WTC11 (cell line): ENCODE measurements around the gene THSD4. TPM values are rescaled to one million over a fixed set of nuclear protein-coding genes. Genes with fewer than 3 reads are reported as not detected.

Experiments used
- EMX1 ChIP-seq: fragments of 250-450 bp; sonication (Bioruptor Pico); IDR thresholded peaks from 2 replicates; pipeline ENCODE4 v1.8.0; 2021; ENCODE audit warnings: mild to moderate bottlenecking
- ETV6 ChIP-seq: sonication (generic); formaldehyde crosslinking; IDR thresholded peaks from 2 replicates; pipeline ENCODE4 v1.8.1; 2022; ENCODE audit warnings: mild to moderate bottlenecking, missing genetic modification reagents
- JUN ChIP-seq: sonication (generic); formaldehyde crosslinking; IDR thresholded peaks from 2 replicates; pipeline ENCODE4 v1.8.0; 2023; ENCODE audit warnings: mild to moderate bottlenecking, missing genetic modification reagents
- KAT7 ChIP-seq: sonication (generic); formaldehyde crosslinking; IDR thresholded peaks from 2 replicates; pipeline ENCODE4 v1.8.1; 2023; ENCODE audit warnings: missing genetic modification reagents, mild to moderate bottlenecking, borderline replicate concordance
- NR1H2 ChIP-seq: sonication (generic); formaldehyde crosslinking; IDR thresholded peaks from 2 replicates; pipeline ENCODE4 v1.9.0; 2021; ENCODE audit warnings: mild to moderate bottlenecking, moderate library complexity, missing genetic modification reagents
- OVOL2 ChIP-seq: fragments of 250-450 bp; sonication (Bioruptor Pico); IDR thresholded peaks from 2 replicates; pipeline ENCODE4 v1.9.0; 2021; ENCODE audit warnings: mild to moderate bottlenecking, borderline replicate concordance
- SMAD3 ChIP-seq: sonication (generic); formaldehyde crosslinking; IDR thresholded peaks from 2 replicates; pipeline ENCODE4 v1.8.0; 2022; ENCODE audit warnings: missing genetic modification reagents, mild to moderate bottlenecking, borderline replicate concordance
- ZNF121 ChIP-seq: sonication (generic); formaldehyde crosslinking; IDR thresholded peaks from 2 replicates; pipeline ENCODE4 v1.8.0; 2023; ENCODE audit warnings: missing genetic modification reagents
- ZNF671 ChIP-seq: fragments of 250-450 bp; sonication (Bioruptor Pico); IDR thresholded peaks from 2 replicates; pipeline ENCODE4 v1.8.0; 2021; ENCODE audit warnings: mild to moderate bottlenecking
- total RNA-seq: library from RNA; stranded (reverse); gene quantifications from 3 replicates; pipeline ENCODE4 v1.2.3, GENCODE V29; 2021
- TF ChIP-seq, protein P1 (sequence below): sonication (generic); formaldehyde crosslinking; IDR thresholded peaks from 2 replicates; pipeline ENCODE4 v1.8.0; 2023; ENCODE audit warnings: mild to moderate bottlenecking, missing genetic modification reagents
- TF ChIP-seq, protein P2 (sequence below): sonication (generic); formaldehyde crosslinking; IDR thresholded peaks from 2 replicates; pipeline ENCODE4 v1.8.0; 2023; ENCODE audit warnings: missing genetic modification reagents, mild to moderate bottlenecking, borderline replicate concordance
- TF ChIP-seq, protein P3 (sequence below): sonication (generic); formaldehyde crosslinking; IDR thresholded peaks from 2 replicates; pipeline ENCODE4 v1.8.1; 2023; ENCODE audit warnings: mild to moderate bottlenecking, missing genetic modification reagents
- TF ChIP-seq, protein P4 (sequence below): sonication (generic); formaldehyde crosslinking; IDR thresholded peaks from 2 replicates; pipeline ENCODE4 v1.8.0; 2022; ENCODE audit warnings: missing genetic modification reagents
- TF ChIP-seq, protein P5 (sequence below): fragments of 250-450 bp; sonication (Bioruptor Pico); IDR thresholded peaks from 2 replicates; pipeline ENCODE4 v1.8.0; 2021; ENCODE audit warnings: mild to moderate bottlenecking

Gene THSD4
- total RNA-seq, 1 experiment from 2014 or later: 7.8 TPM

DNA sequence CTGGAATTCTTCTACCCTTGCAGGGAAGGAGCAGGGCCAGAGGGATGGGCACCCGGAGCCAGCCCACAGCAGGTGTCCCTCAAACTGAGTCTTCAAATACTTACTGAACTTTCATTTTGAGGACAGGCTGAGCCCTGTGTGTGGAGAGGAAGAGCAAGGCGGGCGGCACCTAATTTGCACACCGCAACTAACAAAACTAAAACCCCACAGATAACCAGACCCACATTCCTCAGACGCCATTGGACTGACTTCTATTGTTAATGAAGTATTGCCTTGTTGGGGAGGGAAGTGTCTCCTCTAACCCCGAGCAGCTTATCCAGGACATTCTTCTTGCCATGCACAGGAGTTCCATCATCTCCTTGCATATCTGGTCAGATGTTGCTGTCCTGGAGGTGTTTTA lies 589.9 kb downstream of the THSD4 start (continued):
- TF ChIP-seq, protein P1, sequence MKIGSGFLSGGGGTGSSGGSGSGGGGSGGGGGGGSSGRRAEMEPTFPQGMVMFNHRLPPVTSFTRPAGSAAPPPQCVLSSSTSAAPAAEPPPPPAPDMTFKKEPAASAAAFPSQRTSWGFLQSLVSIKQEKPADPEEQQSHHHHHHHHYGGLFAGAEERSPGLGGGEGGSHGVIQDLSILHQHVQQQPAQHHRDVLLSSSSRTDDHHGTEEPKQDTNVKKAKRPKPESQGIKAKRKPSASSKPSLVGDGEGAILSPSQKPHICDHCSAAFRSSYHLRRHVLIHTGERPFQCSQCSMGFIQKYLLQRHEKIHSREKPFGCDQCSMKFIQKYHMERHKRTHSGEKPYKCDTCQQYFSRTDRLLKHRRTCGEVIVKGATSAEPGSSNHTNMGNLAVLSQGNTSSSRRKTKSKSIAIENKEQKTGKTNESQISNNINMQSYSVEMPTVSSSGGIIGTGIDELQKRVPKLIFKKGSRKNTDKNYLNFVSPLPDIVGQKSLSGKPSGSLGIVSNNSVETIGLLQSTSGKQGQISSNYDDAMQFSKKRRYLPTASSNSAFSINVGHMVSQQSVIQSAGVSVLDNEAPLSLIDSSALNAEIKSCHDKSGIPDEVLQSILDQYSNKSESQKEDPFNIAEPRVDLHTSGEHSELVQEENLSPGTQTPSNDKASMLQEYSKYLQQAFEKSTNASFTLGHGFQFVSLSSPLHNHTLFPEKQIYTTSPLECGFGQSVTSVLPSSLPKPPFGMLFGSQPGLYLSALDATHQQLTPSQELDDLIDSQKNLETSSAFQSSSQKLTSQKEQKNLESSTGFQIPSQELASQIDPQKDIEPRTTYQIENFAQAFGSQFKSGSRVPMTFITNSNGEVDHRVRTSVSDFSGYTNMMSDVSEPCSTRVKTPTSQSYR (CRISPR knock-in tag): no peak
- TF ChIP-seq ETV6 (CRISPR knock-in tag) (no peak), SMAD3 (no peak), JUN (no peak), ZNF121 (CRISPR knock-in tag) (no peak), EMX1 (CRISPR knock-in tag) (no peak), ZNF671 (no peak), NR1H2 (CRISPR knock-in tag) (no peak), OVOL2 (CRISPR knock-in tag) (no peak), KAT7 (no peak)
- TF ChIP-seq, protein P2, sequence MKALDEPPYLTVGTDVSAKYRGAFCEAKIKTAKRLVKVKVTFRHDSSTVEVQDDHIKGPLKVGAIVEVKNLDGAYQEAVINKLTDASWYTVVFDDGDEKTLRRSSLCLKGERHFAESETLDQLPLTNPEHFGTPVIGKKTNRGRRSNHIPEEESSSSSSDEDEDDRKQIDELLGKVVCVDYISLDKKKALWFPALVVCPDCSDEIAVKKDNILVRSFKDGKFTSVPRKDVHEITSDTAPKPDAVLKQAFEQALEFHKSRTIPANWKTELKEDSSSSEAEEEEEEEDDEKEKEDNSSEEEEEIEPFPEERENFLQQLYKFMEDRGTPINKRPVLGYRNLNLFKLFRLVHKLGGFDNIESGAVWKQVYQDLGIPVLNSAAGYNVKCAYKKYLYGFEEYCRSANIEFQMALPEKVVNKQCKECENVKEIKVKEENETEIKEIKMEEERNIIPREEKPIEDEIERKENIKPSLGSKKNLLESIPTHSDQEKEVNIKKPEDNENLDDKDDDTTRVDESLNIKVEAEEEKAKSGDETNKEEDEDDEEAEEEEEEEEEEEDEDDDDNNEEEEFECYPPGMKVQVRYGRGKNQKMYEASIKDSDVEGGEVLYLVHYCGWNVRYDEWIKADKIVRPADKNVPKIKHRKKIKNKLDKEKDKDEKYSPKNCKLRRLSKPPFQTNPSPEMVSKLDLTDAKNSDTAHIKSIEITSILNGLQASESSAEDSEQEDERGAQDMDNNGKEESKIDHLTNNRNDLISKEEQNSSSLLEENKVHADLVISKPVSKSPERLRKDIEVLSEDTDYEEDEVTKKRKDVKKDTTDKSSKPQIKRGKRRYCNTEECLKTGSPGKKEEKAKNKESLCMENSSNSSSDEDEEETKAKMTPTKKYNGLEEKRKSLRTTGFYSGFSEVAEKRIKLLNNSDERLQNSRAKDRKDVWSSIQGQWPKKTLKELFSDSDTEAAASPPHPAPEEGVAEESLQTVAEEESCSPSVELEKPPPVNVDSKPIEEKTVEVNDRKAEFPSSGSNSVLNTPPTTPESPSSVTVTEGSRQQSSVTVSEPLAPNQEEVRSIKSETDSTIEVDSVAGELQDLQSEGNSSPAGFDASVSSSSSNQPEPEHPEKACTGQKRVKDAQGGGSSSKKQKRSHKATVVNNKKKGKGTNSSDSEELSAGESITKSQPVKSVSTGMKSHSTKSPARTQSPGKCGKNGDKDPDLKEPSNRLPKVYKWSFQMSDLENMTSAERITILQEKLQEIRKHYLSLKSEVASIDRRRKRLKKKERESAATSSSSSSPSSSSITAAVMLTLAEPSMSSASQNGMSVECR (CRISPR knock-in tag): no peak
- TF ChIP-seq, protein P3, sequence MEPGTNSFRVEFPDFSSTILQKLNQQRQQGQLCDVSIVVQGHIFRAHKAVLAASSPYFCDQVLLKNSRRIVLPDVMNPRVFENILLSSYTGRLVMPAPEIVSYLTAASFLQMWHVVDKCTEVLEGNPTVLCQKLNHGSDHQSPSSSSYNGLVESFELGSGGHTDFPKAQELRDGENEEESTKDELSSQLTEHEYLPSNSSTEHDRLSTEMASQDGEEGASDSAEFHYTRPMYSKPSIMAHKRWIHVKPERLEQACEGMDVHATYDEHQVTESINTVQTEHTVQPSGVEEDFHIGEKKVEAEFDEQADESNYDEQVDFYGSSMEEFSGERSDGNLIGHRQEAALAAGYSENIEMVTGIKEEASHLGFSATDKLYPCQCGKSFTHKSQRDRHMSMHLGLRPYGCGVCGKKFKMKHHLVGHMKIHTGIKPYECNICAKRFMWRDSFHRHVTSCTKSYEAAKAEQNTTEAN (CRISPR knock-in tag): no peak
- TF ChIP-seq, protein P4, sequence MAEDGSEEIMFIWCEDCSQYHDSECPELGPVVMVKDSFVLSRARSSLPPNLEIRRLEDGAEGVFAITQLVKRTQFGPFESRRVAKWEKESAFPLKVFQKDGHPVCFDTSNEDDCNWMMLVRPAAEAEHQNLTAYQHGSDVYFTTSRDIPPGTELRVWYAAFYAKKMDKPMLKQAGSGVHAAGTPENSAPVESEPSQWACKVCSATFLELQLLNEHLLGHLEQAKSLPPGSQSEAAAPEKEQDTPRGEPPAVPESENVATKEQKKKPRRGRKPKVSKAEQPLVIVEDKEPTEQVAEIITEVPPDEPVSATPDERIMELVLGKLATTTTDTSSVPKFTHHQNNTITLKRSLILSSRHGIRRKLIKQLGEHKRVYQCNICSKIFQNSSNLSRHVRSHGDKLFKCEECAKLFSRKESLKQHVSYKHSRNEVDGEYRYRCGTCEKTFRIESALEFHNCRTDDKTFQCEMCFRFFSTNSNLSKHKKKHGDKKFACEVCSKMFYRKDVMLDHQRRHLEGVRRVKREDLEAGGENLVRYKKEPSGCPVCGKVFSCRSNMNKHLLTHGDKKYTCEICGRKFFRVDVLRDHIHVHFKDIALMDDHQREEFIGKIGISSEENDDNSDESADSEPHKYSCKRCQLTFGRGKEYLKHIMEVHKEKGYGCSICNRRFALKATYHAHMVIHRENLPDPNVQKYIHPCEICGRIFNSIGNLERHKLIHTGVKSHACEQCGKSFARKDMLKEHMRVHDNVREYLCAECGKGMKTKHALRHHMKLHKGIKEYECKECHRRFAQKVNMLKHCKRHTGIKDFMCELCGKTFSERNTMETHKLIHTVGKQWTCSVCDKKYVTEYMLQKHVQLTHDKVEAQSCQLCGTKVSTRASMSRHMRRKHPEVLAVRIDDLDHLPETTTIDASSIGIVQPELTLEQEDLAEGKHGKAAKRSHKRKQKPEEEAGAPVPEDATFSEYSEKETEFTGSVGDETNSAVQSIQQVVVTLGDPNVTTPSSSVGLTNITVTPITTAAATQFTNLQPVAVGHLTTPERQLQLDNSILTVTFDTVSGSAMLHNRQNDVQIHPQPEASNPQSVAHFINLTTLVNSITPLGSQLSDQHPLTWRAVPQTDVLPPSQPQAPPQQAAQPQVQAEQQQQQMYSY (CRISPR knock-in tag): no peak
- TF ChIP-seq, protein P5, sequence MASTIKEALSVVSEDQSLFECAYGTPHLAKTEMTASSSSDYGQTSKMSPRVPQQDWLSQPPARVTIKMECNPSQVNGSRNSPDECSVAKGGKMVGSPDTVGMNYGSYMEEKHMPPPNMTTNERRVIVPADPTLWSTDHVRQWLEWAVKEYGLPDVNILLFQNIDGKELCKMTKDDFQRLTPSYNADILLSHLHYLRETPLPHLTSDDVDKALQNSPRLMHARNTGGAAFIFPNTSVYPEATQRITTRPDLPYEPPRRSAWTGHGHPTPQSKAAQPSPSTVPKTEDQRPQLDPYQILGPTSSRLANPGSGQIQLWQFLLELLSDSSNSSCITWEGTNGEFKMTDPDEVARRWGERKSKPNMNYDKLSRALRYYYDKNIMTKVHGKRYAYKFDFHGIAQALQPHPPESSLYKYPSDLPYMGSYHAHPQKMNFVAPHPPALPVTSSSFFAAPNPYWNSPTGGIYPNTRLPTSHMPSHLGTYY: no peak
